Natural killer cell (primary cell): Measurements from ENCODE around the gene PLPPR2. TPM values are rescaled to one million over a fixed set of nuclear protein-coding genes. Genes with fewer than 3 reads are reported as not detected.

Source experiments
- ATAC-seq, 3 donors: fragments of 150-1000 bp in 2 of 3; fragments of 200-7000 bp in 1 of 3; cut with Tn5 transposase; 1 replicate in 1 of 3; 2 replicates in 2 of 3; pipeline ENCODE4 v1.10.0; 2021; ENCODE audit warnings: mild to moderate bottlenecking in 2 of 3, moderate library complexity in 2 of 3
- DNase-seq, 2 donors: peaks; one replicate each; pipeline versions ENCODE4 v3.0.0 to v3.0.0-alpha.2; 2013 to 2021; ENCODE audit warnings: mixed read lengths in 1 of 2
- H3K27ac ChIP-seq: one replicate; pipeline ENCODE4 v1.5.1; 2013; ENCODE audit warnings: mild to moderate bottlenecking, low read length
- H3K27me3 ChIP-seq: one replicate; pipeline ENCODE4 v1.6.1; 2013; ENCODE audit warnings: low read length; ENCODE audit not compliant: control insufficient read depth, insufficient read depth
- H3K36me3 ChIP-seq: one replicate; pipeline ENCODE4 v1.6.1; 2013; ENCODE audit warnings: low read length; ENCODE audit not compliant: control insufficient read depth, insufficient read depth
- H3K4me1 ChIP-seq: one replicate; pipeline ENCODE4 v1.6.1; 2013; ENCODE audit warnings: low read length; ENCODE audit not compliant: control insufficient read depth, insufficient read depth
- H3K4me3 ChIP-seq: one replicate; pipeline ENCODE4 v1.5.1; 2013; ENCODE audit warnings: low read length
- H3K9me3 ChIP-seq: one replicate; pipeline ENCODE4 v1.6.1; 2013; ENCODE audit warnings: low read length; ENCODE audit not compliant: control insufficient read depth, insufficient read depth
- H3K27ac Mint-ChIP-seq, 2 donors: one replicate each; pipeline ENCODE4 v1.8.0; 2022; ENCODE audit warnings: mild to moderate bottlenecking in 2 of 2, mixed read lengths in 2 of 2, moderate library complexity in 1 of 2
- H3K27me3 Mint-ChIP-seq, 2 donors: one replicate each; pipeline ENCODE4 v1.8.0; 2022; ENCODE audit warnings: low read depth in 2 of 2, mixed read lengths in 2 of 2
- H3K36me3 Mint-ChIP-seq: one replicate; pipeline ENCODE4 v1.8.0; 2022; ENCODE audit warnings: mixed read lengths
- H3K4me1 Mint-ChIP-seq, 2 donors: one replicate each; pipeline ENCODE4 v1.8.0; 2022; ENCODE audit warnings: mixed read lengths in 2 of 2
- H3K4me3 Mint-ChIP-seq: one replicate; pipeline ENCODE4 v1.8.0; 2022; ENCODE audit warnings: mild to moderate bottlenecking, moderate library complexity, mixed read lengths
- H3K9me3 Mint-ChIP-seq, 2 donors: one replicate each; pipeline ENCODE4 v1.8.0; 2022; ENCODE audit warnings: mixed read lengths in 2 of 2
- WGBS: methylation state at CpG from one replicate; pipeline ENCODE4 v1.1.7; 2013; ENCODE audit warnings: missing lambda C conversion rate; ENCODE audit not compliant: insufficient coverage; 5-methylcytosine and 5-hydroxymethylcytosine counted together
- intact Hi-C: fragments of 100-400 bp; cut with micrococcal nuclease; formaldehyde crosslinking; loops from one replicate; pipeline ENCODE4 v1.14.2; 2022
- total RNA-seq, 4 donors: library from RNA; stranded (reverse); fragments of 120-200 nt in 1 of 4; gene quantifications; one replicate each; pipeline versions ENCODE4 v1.2.3 to v1.2.4, GENCODE V29; 2013 to 2022
- TF ChIP-seq, protein P1 (sequence below): fragments of 200-600 bp; IDR thresholded peaks from one replicate; pipeline ENCODE4 v1.8.0; 2022; ENCODE audit warnings: antibody characterized with exemption

Gene PLPPR2
- total RNA-seq, 3 donors from 2014 or later (not counting 1 experiment from before 2014, with no cell fraction given) = 13.3 to 21.1 (median 16.1) TPM

DNA sequence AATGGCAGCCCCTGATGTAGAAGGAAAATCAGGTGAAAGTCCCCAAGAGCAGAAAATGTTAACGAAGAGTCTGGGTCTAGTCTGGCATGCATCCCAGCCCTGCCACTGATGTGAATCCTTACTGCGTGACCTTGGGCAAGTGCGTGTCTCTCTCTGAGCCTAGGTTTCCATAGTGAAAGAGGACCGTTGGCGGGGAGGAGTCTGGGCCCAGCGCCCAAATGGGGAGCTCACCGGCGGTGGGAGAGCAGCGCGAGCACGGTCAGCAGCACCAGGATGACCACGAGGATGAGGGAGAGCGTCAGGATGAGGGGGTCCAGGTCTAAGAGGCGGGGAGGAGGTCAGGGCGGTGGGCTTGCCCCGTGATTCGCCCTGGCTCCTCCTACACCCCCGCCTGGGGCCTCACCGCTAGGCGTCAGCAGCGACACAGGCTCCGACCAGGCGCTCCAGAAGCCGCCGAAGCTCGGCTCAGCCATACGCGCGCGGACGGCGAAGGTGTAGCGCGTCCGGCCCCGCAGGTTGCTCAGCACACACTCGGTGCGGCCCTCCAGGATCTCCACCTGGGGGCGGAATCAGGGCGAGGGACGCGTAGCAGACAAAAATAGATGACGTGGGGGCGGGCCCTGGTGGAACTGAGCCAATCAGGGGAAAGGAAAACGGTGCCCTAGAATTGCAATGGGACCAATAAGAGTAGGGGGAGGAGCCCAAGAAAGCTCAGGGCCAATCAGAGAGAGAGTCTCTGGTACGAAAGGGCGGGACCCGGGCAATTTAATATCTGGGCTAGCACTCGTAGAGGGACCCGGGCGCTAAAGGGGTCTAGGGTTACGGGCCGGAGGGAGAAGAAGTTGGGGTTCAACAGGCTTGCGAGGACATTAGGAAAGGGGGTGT, 25.7 kb downstream of the PLPPR2 start:
- H3K27me3 Mint-ChIP-seq = peaks cover 0 to 22% of the 10 kb centered on the region in 2 donors
- H3K4me3 Mint-ChIP-seq = peak overlapping the region; percentile 98
- Histone ChIP-seq H3K27ac (peak overlapping the region; percentile 90), H3K27me3 (peaks cover 14% of the 10 kb centered on the region), H3K4me1 (peaks cover 56% of the 10 kb centered on the region), H3K9me3 (no peaks in the 10 kb centered on the region), H3K36me3 (no peaks in the 10 kb centered on the region), H3K4me3 (peak overlapping the region; percentile 63)
- 1% methylated on average over 54 of the region's 54 CpGs for WGBS
- ATAC-seq = peak; percentile 81 to 92 (median 83)
- peak; percentile 94 to 98 for DNase-seq
- H3K4me1 Mint-ChIP-seq = peaks cover 29 to 37% of the 10 kb centered on the region in 2 donors
- H3K27ac Mint-ChIP-seq = peak overlapping the region; percentile 92 to 97
- TF ChIP-seq, protein P1, sequence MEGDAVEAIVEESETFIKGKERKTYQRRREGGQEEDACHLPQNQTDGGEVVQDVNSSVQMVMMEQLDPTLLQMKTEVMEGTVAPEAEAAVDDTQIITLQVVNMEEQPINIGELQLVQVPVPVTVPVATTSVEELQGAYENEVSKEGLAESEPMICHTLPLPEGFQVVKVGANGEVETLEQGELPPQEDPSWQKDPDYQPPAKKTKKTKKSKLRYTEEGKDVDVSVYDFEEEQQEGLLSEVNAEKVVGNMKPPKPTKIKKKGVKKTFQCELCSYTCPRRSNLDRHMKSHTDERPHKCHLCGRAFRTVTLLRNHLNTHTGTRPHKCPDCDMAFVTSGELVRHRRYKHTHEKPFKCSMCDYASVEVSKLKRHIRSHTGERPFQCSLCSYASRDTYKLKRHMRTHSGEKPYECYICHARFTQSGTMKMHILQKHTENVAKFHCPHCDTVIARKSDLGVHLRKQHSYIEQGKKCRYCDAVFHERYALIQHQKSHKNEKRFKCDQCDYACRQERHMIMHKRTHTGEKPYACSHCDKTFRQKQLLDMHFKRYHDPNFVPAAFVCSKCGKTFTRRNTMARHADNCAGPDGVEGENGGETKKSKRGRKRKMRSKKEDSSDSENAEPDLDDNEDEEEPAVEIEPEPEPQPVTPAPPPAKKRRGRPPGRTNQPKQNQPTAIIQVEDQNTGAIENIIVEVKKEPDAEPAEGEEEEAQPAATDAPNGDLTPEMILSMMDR = peak; percentile 71
- intact Hi-C loops = loop anchor here (1.0 to 5.0 kb wide), 5 partner anchors 35 to 101 kb away; partner anchors contain the start of genes CCDC159, ODAD3, PRKCSH and TMEM205
- no peaks in the 10 kb centered on the region for H3K36me3 Mint-ChIP-seq
- H3K9me3 Mint-ChIP-seq = no peaks in the 10 kb centered on the region

DNA sequence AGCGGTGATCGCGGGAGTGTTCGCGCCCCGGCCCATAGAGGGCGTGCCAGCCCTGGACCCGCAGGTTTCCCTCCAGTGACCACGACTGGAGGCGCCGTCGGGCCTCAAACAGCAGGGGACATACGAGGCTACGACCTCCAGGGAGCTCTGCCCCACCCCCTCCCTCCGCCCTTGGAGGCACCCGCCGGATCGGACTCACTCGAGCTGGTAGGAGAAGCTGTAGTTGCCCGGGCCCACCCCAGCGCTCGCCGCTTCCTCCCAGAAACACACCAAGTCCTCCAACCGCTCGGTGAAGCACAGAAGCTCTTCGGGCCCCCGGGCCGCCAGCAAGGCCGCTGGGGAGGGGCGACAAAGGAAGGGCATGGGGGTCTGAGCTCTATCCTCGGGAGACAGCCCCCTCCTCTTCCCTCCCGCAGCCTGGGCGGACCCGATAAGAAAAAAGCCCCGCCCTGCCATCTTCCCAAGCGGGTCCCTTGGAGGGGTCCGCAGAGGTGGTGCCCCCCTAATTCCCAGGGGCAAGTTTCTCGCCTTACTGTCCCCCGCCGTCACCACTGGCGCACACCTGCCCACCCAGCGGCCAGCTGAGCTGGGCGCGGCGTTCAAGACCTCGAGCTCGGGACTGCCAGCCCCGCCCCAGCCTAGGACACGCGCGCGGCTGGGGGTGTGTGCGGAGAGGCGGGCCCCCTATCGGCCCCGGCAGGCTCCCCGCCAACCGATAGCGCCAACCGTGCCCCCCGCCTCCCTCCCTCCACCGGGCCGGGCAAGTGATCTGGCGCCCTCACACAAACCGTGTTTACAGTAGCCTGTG, 27.9 kb downstream of the PLPPR2 start:
- Histone ChIP-seq H3K36me3 (no peaks in the 10 kb centered on the region), H3K4me3 (peak overlapping the region; percentile 28), H3K27ac (no peak overlapping the region), H3K27me3 (peaks cover 14% of the 10 kb centered on the region), H3K4me1 (peaks cover 49% of the 10 kb centered on the region), H3K9me3 (no peaks in the 10 kb centered on the region)
- TF ChIP-seq, protein P1 = peak; percentile 70
- no peaks in the 10 kb centered on the region for H3K9me3 Mint-ChIP-seq
- peak overlapping the region; percentile 92 to 97 for H3K27ac Mint-ChIP-seq
- no peak for ATAC-seq
- no peaks in the 10 kb centered on the region for H3K36me3 Mint-ChIP-seq
- under 1% methylated on average over 65 of the region's 65 CpGs for WGBS
- peak; percentile 44 to 63 for DNase-seq
- H3K27me3 Mint-ChIP-seq = peaks cover 0 to 22% of the 10 kb centered on the region in 2 donors
- H3K4me1 Mint-ChIP-seq = peaks cover 23 to 32% of the 10 kb centered on the region in 2 donors
- peak overlapping the region; percentile 72 for H3K4me3 Mint-ChIP-seq
- intact Hi-C loops = loop anchor here (5.0 kb wide), 1 partner anchor 39 kb away; no protein-coding TSS in a partner anchor

DNA sequence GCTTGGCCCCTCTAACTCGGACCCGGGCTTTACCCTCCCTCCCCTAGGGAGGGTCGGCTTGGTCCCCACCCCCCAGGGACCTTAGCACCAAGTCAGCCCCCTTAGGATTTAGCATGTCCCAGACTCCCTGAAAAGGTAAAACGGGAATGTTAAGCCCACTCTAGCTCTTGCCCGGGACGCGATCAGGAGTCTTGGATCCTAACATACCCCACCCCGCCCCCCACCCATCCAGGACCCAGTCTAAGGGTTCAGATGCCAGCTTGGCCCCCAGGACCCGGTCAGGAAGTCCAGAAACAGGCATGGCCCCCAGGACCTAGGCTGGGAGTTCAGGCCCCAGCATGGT, 28.4 kb downstream of the PLPPR2 start:
- TF ChIP-seq, protein P1 = no peak
- Mint-ChIP-seq H3K27me3 (peaks cover 0 to 22% of the 10 kb centered on the region in 2 donors), H3K36me3 (no peaks in the 10 kb centered on the region), H3K27ac (no peak overlapping the region), H3K9me3 (no peaks in the 10 kb centered on the region), H3K4me1 (peaks cover 23 to 32% of the 10 kb centered on the region in 2 donors), H3K4me3 (no peak overlapping the region)
- Histone ChIP-seq H3K9me3 (no peaks in the 10 kb centered on the region), H3K27ac (no peak overlapping the region), H3K36me3 (no peaks in the 10 kb centered on the region), H3K4me1 (peaks cover 49% of the 10 kb centered on the region), H3K4me3 (no peak overlapping the region), H3K27me3 (peaks cover 14% of the 10 kb centered on the region)
- DNase-seq (no peak), ATAC-seq (no peak)
- 3% methylated on average over 9 of the region's 9 CpGs for WGBS
- intact Hi-C loops = loop anchor here (5.0 kb wide), 1 partner anchor 39 kb away; no protein-coding TSS in a partner anchor
